Rectal smooth muscle tissue (tissue), 1 donor: Measurements from ENCODE around the gene ADISSP.
"Not testable (repeated sequence)": the region's sequence is repeated elsewhere in the genome, so short reads cannot be mapped to it uniquely, and the experiment has no call there.

Experiments used
- H3K27ac ChIP-seq: one replicate; pipeline ENCODE4 v1.7.0; 2013; ENCODE audit warnings: low read depth, low read length, inconsistent platforms
- H3K27me3 ChIP-seq: one replicate; pipeline ENCODE4 v1.7.0; 2013; ENCODE audit warnings: low read length; ENCODE audit not compliant: control insufficient read depth, insufficient read depth
- H3K36me3 ChIP-seq: one replicate; pipeline ENCODE4 v1.7.0; 2013; ENCODE audit warnings: low read length; ENCODE audit not compliant: control insufficient read depth, insufficient read depth
- H3K4me1 ChIP-seq: one replicate; pipeline ENCODE4 v1.7.0; 2013; ENCODE audit warnings: low read length; ENCODE audit not compliant: control insufficient read depth, insufficient read depth
- H3K4me3 ChIP-seq: one replicate; pipeline ENCODE4 v1.7.0; 2013; ENCODE audit warnings: low read length
- H3K9ac ChIP-seq: one replicate; pipeline ENCODE4 v1.7.0; 2013; ENCODE audit warnings: low read length

ADISSP gene

GRCh38 chr20:3795511-3796468 is 28.2 kb upstream of the ADISSP start, which contains the start of gene CDC25B:
Gene CDC25B (plus strand): TSS chr20:3796310. CDS start chr20:3796532, 222 bp downstream.
- peak within 1 kb of the TSS; percentile 98 for H3K9ac ChIP-seq
- peak within 1 kb of the TSS; percentile 100 for H3K27ac ChIP-seq
- no peaks in the 10 kb centered on the region for H3K36me3 ChIP-seq
- H3K4me3 ChIP-seq, result peak within 1 kb of the TSS; percentile 97
- no peaks in the 10 kb centered on the region for H3K27me3 ChIP-seq
- peaks cover 9% of the 10 kb centered on the region for H3K4me1 ChIP-seq

GRCh38 chr20:3794701-3795420 is 27.3 kb upstream of the ADISSP start:
- peaks cover 9% of the 10 kb centered on the region for H3K4me1 ChIP-seq
- H3K4me3 ChIP-seq, result peak overlapping the region; percentile 97
- no peaks in the 10 kb centered on the region for H3K36me3 ChIP-seq
- H3K9ac ChIP-seq, result no peak overlapping the region
- no peaks in the 10 kb centered on the region for H3K27me3 ChIP-seq
- H3K27ac ChIP-seq, result peak overlapping the region; percentile 100

GRCh38 chr20:3794168-3794567 is 26.6 kb upstream of the ADISSP start:
- not testable (repeated sequence) for H3K27me3 ChIP-seq, H3K36me3 ChIP-seq, H3K9ac ChIP-seq, H3K4me1 ChIP-seq, H3K27ac ChIP-seq, H3K4me3 ChIP-seq

- H3K27ac ChIP-seq, H3K27me3 ChIP-seq, H3K9ac ChIP-seq, H3K36me3 ChIP-seq, H3K4me3 ChIP-seq: not testable (repeated sequence)
- peaks cover 20% of the 10 kb centered on the region for H3K4me1 ChIP-seq
These were observed 21.6 kb upstream of the ADISSP start for GRCh38 chr20:3789201-3789600.

GRCh38 chr20:3788685-3789155 is 21.2 kb upstream of the ADISSP start:
- no peak overlapping the region for H3K9ac ChIP-seq
- peaks cover 20% of the 10 kb centered on the region for H3K4me1 ChIP-seq
- H3K4me3 ChIP-seq, result no peak overlapping the region
- H3K36me3 ChIP-seq, result no peaks in the 10 kb centered on the region
- H3K27me3 ChIP-seq, result no peaks in the 10 kb centered on the region
- no peak overlapping the region for H3K27ac ChIP-seq

GRCh38 chr20:3787324-3788014 is 19.9 kb upstream of the ADISSP start:
- Histone ChIP-seq H3K9ac (peak overlapping the region; percentile 30), H3K36me3 (no peaks in the 10 kb centered on the region), H3K4me3 (peak overlapping the region; percentile 17), H3K27me3 (no peaks in the 10 kb centered on the region), H3K27ac (no peak overlapping the region), H3K4me1 (peaks cover 20% of the 10 kb centered on the region)

- Histone ChIP-seq H3K4me1 (peaks cover 20% of the 10 kb centered on the region), H3K27ac (peak within 1 kb of the TSS; percentile 83), H3K27me3 (no peaks in the 10 kb centered on the region), H3K4me3 (peak within 1 kb of the TSS; percentile 84), H3K9ac (peak within 1 kb of the TSS; percentile 94), H3K36me3 (no peaks in the 10 kb centered on the region)
These were observed 19.2 kb upstream of the ADISSP start, which contains the start of gene CENPB for GRCh38 chr20:3786665-3787323. Gene CENPB (minus strand): TSS chr20:3786740. CDS start chr20:3786483, 257 bp downstream.

- no peaks in the 10 kb centered on the region for H3K27me3 ChIP-seq
- H3K4me1 ChIP-seq, result peaks cover 20% of the 10 kb centered on the region
- H3K36me3 ChIP-seq, result no peaks in the 10 kb centered on the region
- H3K9ac ChIP-seq, result peak overlapping the region; percentile 94
- H3K27ac ChIP-seq, result peak overlapping the region; percentile 83
- H3K4me3 ChIP-seq, result peak overlapping the region; percentile 84
These were observed 18.6 kb upstream of the ADISSP start for GRCh38 chr20:3786126-3786484.

- Histone ChIP-seq H3K36me3 (no peaks in the 10 kb centered on the region), H3K4me1 (peaks cover 24% of the 10 kb centered on the region), H3K27ac (peak overlapping the region; percentile 83), H3K27me3 (no peaks in the 10 kb centered on the region), H3K4me3 (peak overlapping the region; percentile 84), H3K9ac (peak overlapping the region; percentile 94)
These were observed 17.9 kb upstream of the ADISSP start for GRCh38 chr20:3785240-3786125.

- peak overlapping the region; percentile 84 for H3K4me3 ChIP-seq
- H3K4me1 ChIP-seq, result peaks cover 24% of the 10 kb centered on the region
- H3K27me3 ChIP-seq, result no peaks in the 10 kb centered on the region
- H3K36me3 ChIP-seq, result no peaks in the 10 kb centered on the region
- H3K9ac ChIP-seq, result no peak overlapping the region
- H3K27ac ChIP-seq, result no peak overlapping the region
These were observed 17.3 kb upstream of the ADISSP start for GRCh38 chr20:3784863-3785239.

- H3K9ac ChIP-seq, result no peak overlapping the region
These were observed 16.8 kb upstream of the ADISSP start for GRCh38 chr20:3784216-3784853.

More at GRCh38 chr20:3784216-3784853, 16.8 kb upstream of the ADISSP start:
- Histone ChIP-seq H3K4me3 (peak overlapping the region; percentile 84), H3K27me3 (no peaks in the 10 kb centered on the region), H3K27ac (no peak overlapping the region), H3K4me1 (peaks cover 24% of the 10 kb centered on the region), H3K36me3 (no peaks in the 10 kb centered on the region)
